HG03025 (cell line): ENCODE measurements around the gene NOXA1.

ENCODE experiments used
- ATAC-seq: cut with Tn5 transposase; IDR thresholded peaks from one replicate; pipeline ENCODE4 v1.9.1; 2021; ENCODE audit warnings: mild to moderate bottlenecking, moderate library complexity; ENCODE audit not compliant: unreplicated experiment, low FRiP score

NOXA1 gene

GRCh38 chr9:137387114-137387890, 35.9 kb upstream of the NOXA1 start:
- no peak for ATAC-seq

DNA sequence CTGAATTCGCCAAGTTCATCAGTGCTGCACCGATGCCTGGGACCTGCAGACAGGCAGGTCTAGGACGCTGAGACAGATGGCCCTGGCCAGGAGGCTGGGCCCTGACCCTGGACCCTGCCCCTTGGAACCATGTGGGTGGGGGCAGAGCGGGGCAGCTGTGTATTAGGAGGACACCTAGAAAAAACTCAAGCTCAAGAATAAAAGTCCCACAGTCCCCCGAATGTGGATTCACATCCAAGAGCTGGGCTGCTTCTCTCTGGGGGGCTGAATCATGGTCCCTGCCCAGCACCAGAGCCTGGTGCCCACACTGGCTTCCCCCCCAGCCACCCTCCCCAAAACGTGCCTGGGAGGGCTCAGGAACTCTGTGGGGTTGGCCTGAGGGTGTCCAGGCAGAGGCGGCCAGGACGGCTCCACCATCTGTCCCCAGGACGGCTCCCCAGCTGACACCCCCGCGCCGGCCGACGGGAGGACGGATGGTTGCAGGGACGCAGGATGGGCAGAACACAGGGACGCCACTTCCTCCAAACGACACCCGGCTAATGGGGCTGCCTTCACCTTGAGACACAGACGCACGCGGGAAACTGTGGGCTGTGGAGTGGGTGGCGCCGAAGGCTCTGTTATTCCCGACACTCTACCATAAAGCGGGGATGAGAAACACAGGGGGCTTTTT, 35.2 kb upstream of the NOXA1 start:
- ATAC-seq: no peak

DNA sequence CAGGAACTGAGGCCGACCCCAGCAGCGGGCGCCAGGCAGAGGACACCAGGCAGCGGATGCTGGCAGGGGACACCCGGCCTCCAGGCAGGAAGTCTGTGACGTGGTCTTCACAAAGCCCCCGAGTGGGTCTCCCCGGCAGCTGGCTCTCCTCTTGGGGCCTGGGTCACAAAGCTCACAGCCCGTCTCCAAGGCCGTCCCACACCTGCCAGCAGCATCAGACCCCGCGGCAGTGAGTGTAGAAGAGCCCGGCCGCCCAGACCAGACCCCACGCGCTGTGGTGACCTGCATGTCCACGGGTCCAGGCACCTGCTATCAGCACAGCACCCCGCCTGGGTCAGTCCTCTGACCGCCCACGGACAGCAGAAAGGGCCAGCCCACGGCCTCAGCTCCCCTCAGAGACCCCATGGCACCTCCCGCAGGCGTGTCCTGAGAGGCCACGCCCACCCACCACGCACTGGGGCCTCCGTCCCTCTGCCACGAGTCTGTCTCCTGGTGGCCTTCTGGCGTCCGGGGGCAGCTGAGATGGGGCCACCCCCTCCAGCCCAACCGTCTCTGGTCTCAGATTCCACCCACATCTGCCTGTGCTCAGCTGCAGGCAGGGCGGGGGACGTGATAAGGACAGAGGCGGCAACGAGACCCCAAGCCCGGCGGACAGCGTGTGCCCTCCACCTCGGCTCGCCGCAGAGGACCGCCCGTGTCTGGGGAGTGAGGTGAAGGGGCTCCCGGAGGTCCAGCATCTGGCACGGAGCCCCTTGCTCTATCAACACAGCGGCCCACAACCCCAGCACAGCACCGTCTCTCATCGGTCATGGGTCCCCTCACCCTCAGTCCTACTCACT, 34.4 kb upstream of the NOXA1 start:
- ATAC-seq: no peak

DNA sequence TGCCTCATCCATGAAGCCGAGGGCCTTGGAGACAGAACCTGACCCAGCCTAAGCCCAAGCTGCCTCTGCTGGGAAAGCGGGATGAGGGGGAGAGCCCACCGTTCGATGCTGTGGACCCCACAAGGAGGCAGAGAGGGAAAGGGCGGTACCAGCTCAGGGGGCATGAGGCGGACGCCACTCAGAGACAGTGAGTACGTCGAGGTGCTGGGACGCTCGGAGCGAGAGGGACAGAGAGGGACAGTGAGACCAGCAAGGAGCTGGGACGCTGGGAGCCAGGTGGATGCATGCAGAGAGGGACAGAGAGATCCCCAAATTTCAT, 33.8 kb upstream of the NOXA1 start:
- no peak for ATAC-seq

DNA sequence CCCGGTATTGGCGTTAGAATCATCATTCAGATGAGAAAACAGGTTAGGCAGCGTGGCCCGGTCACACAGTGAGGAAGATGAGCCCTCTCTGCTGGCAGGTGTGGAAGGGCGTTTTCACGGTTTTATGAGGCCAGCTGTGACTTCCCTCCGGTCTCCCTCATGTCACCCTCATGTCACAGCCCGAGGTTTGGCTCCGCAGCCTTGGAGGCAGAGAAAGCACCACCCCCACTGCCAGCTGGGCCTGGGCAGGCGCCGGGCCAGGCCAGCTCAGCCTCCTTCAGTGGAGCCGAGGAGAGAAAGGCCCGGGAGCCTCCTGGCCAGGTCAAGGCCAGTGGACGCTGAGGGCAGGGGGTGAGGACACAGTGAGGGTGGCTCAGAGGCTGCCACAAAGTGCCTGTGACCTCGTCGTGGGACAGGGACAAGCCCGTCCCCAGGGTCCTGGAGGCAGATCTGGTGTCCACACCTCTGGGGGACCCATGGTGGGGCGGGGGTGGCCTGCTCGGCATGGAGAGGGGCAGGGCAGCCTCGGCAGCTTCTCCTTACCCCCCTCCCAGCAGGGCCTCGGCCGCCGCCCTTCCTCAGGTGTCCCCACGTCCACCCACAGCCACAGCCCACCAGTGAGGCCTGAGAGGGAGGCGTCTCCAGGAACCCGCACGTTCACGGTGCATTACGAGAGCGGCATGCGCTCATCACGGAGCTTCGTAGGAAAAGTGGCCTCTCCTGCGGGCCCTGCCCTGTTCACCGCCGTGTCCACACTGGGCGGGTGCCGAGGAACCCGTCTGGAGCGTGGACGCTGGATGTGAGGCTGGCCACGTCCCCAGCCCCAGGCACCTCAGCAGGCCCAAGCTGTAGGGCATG, 32.4 kb upstream of the NOXA1 start:
- ATAC-seq: no peak

DNA sequence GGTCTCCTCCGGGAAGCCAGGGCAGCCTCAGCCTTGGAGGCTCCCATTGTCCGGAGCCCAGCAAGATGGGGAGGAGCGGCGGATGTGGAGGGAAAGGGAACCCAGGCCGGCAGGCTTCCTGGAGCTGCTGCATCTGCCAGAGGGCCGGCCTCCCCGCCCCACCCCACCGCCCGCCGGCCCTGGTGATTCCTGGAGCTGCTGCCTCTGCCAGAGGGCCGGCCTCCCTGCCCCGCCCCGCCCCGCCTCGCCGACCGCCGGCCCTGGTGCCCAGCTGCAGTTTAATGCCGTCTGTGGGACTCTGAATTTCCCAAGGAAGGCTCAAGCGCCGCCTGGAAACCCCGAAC, 31.8 kb upstream of the NOXA1 start:
- ATAC-seq: no peak

DNA sequence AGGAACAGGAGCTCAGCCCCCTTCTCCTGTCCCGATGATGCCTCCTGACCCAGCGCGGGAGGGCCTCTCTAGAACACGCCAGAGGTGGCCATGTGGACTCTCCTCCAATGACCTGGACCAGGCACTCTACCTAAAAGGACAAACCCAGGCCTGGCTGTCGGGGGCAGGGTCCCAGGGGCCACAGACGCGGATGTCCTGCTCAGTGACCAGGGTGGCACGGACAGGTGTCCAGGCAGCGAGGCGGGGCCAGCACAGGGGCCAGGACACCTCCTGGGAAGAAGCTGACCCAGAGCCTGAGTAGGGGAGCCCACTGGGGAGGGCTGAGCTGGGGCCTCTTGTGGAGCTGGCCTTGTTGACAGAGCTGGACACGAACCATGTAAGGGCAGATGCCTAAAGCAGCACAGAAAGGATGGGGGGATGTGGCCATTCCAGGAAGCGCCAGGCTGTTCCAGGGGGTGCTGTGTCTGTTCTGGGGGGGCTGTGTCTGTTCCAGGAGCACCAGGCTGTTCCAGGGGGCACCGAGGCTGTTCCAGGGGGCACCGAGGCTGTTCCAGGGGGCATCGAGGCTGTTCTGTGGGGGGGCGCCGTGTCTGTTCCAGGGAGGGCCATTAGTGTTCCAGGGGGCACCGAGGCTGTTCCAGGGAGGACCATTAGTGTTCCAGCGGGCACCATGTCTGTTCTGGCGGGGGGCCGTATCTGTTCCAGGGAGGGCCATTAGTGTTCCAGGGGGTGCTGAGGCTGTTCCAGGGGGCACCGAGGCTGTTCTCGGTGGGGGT, 30.8 kb upstream of the NOXA1 start:
- ATAC-seq: no peak

DNA sequence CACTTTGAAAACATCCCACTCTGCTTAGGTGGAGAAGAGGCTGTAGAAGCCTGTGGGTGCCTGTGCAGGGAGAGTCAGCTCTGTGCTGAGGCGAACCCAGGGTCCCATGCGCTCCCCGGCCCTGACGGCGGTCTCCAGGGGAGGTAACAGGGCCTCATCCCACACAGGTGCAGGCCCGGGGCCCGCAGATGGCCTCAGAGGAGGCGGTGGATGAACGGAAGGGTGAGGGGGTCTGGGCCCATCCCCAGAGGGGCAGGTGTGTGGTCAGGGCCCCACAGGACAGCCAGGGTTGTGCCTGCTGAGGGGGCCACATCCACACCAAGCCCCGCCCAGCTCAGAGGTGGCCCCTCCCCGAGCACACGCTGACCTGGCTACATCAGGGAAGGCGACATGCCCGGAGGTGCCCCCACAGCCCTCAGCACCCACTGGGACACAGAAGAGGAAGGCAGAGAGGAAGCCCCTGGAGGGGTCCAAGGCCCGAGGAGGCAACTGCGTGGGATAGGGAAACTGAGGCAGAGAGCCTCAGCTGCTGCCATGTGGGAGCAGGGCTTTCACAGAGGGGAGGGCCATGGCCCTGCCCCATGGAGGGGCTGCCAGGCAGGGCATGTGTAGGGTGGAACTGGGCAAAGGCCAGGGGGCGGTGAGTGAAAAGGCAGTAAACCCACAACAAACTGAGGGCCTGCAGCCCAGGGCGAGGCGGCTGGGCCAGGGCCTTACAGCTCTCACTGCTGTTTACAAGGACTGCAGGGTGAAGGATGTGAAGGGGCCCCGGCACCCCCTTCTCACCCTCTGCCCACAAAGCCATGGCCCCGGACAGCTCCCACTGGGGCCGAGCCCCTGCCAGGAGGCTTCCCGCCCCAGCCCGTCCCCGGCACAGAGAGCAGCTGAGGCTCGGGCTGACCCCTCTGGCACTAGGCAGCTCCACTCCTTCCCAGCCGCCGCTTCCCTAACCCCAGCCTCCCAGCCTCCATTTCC, 29.7 kb upstream of the NOXA1 start:
- no peak for ATAC-seq

- no peak for ATAC-seq
These were observed 28.1 kb upstream of the NOXA1 start for GRCh38 chr9:137394866-137395665.

DNA sequence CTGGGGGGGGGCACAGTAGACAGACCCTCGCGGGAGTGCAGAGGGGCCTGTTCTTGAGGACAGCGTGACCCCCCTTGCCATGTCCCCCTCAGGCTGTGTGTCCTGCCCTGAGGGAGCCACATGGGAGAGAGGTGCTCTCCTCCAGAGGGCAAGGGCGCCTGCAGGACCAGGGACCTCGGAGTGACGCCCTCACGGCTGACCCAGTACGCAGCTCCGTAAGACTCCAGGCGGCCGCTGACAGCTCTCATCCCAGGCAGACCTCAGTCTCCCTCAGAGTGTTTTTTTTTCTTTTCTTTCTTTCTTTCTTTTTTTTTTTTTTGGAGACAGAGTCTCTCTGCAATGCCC, 27.6 kb upstream of the NOXA1 start:
- ATAC-seq: no peak

- no peak for ATAC-seq
These were observed 27.0 kb upstream of the NOXA1 start for GRCh38 chr9:137396227-137396626.

DNA sequence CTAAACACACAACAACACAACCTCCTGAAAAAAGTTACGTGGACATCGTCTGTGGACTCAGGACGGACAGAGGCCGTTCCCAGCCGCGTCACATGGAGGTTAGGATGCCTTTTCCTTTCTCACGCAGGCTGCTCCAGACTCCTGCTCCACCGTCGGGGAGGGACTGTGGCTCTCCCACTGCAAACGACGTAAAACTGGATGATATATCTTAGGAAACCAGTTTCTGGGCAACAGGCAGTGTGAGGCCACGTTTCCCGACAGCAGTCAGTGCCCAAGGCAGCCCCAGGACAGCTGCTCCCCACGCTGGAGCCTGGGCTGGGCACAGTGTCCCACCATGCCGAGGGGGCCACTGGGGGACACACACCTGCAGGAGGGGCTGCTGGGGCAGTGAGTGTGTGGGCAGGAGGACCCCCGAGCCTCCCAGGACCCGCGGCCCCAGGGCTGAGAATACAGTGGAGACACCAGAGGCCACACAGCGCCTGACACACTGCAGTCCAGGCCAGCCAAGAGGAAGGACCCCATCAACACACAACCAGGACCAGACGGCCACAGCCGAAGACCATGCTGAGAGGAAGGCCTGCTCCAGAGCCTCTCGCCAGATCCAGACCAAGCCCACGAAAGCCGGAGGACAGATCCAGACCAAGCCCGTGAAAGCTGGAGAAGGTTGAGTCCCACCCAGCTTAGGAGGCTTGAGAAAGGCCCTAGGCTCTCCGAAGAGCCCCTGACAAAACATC, 26.4 kb upstream of the NOXA1 start:
- no peak for ATAC-seq

DNA sequence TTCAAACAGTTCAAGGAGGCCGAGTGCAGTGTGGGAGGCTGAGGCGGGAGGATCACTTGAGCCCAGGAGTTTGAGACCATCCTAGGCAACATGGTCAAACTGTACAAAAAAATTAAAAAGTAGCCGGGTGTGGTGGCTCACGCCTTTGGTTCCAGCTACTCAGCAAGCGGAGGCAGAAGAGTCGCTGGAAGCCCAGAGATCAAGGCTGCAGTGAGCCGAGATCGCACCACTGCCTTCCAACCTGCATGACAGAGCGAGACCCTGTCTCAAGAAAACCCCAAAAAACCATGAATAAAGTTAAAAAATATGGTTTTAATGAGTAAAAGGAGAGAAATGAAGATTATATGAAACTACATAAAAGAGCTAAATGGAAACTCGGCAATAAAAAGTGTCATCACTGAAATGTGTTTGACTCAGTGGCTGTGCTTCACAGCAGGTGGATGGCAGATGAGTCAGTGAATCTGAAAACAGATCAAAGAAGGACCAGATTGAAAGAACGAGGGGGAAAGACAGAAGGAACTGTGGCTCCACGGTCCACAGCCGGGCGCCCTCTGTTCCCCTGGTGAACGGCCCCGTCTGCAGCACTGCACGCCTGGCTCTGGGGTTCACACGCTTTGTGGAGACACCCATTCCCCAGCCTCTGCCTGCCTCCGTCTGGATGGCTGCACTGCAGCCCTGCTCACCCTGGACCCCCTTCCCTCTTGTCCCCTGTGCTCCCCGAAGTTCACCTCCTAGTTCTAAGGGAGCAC, 25.3 kb upstream of the NOXA1 start:
- no peak for ATAC-seq

DNA sequence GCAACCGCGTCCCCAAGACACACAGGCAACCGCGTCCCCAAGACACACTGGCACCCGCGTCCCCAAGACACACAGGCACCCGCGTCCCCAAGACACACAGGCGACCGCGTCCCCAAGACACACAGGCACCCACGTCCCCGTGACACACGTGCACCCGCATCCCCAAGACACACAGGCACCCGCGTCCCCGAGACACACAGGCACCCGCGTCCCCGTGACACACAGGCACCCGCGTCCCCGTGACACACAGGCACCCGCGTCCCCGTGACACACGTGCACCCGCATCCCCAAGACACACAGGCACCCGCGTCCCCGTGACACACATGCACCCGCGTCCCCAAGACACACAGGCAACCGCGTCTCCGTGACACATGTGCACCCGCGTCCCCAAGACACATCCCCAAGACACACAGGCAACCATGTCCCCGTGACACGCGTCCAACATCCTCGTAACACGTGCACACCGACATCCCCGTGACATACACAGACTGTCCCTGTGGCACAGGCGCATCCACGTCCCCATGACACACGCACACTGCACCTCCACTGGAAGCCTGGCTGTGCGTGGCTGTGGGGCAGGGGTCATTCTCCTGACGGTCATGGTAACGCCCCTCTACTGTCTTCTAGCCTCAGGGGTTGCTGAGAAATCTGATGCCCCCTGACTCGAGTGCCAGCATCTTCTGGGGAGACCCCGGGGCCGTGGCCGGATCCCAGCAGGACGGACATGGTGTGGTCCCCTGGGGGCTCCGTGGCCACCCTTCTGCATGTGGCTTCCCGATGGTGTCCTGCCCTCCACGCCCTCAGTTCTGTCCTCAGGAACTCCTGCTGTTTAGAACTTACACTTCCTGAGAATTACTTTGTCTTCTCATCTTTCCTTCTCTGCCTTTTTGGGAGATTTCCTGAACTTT, 24.4 kb upstream of the NOXA1 start:
- ATAC-seq: no peak

GRCh38 chr9:137402746-137403145, 20.4 kb upstream of the NOXA1 start:
- no peak for ATAC-seq

DNA sequence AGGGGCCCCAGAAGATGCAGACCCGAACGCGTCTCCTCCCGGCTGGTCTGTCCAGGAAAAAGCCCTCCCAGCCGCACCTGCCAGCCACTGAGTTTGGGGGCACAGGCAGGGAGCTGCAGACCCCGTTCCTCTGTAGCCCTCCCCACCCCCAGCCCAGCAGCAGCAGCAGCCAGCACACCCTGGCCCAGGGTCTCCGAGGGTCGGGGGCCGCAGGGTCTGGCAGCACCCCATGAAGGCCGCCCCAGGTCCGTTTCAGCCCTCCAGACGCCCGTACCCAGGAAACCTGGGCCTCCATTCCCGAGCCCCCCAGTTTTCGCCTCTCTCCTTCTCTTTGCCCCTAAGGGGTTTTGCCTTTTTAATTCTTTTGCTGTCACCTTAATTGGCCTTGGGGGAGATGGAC, 19.9 kb upstream of the NOXA1 start:
- ATAC-seq: no peak
